ENCODE measurements around the gene ZFP69.

- TF ChIP-seq CTCF (IDR thresholded peaks at IDR 0.05; ENCODE audit: low read depth, low read length, missing input control) (no peak), JUND (IDR thresholded peaks at IDR 0.05) (no peak), EGR1 (IDR thresholded peaks at IDR 0.05; ENCODE audit: low read depth in 2 of 2) (no peak), RXRA (IDR thresholded peaks at IDR 0.05) (peak; percentile 1 to 4), ZBTB33 (IDR thresholded peaks at IDR 0.05) (peak; percentile 96)
Observed at GRCh38 chr1:40508375-40509341, 31.6 kb downstream of the ZFP69 start, which contains the start of gene EXO5.

Measured in liver (tissue), 3 donors.